GM12892 (cell line): ENCODE measurements around the gene GNA15.

Source experiments
- POLR2A ChIP-seq: IDR thresholded peaks from 2 replicates; pipeline ENCODE4 v1.6.1; 2011; ENCODE audit warnings: low read depth, low read length, control low read depth
- POLR2AphosphoS5 ChIP-seq: IDR thresholded peaks from 2 replicates; pipeline ENCODE4 v1.6.1; 2011; ENCODE audit warnings: low read depth, low read length, control low read depth
- TAF1 ChIP-seq: IDR thresholded peaks from 2 replicates; pipeline ENCODE4 v1.6.1; 2011; ENCODE audit warnings: low read depth, mild to moderate bottlenecking, control low read depth, low read length, borderline replicate concordance

DNA sequence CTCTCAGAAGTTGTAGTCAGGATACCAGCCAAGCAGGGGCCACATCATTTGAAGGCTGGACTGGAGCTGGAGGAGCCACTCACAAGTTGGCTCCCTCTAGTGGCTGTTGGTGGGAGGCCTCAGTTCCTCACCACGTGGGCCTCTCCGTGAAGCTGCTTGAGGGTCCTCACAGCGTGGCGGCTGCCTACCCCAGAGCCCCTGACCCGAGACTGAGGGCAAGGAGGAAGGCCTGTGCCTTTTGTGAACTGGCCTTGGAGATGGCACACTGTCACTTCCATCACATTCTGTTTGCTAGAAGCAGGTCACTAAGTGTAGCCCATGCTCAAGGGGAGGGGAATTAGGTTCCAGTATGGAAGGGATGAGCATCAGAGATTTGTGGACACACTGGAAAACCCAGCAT, 27.1 kb upstream of the GNA15 start:
- no peak for TF ChIP-seq POLR2AphosphoS5
- no peak for TF ChIP-seq POLR2A
- no peak for TF ChIP-seq TAF1
